Glomerular endothelial cell (primary cell): ENCODE results near the gene SPIRE2. TPM values are rescaled to one million over a fixed set of nuclear protein-coding genes. Genes with fewer than 3 reads are reported as not detected.
"Not testable (repeated sequence)": the region's sequence is repeated elsewhere in the genome, so short reads cannot be mapped to it uniquely, and the experiment has no call there.

Source experiments
- DNase-seq: peaks from one replicate; pipeline ENCODE4 v3.0.0-alpha.2; 2011; ENCODE audit warnings: low read depth, low spot score; ENCODE audit errors: extremely low read depth
- total RNA-seq: library from RNA; depleted of rRNA; stranded (reverse); fragments of >200 nt; gene quantifications from 2 replicates; pipeline ENCODE4 v1.2.3, GENCODE V29; 2015

The SPIRE2 gene
- total RNA-seq = 1.6 and 3.3 TPM in 2 replicates

- no peak for DNase-seq
Measured at GRCh38 chr16:89828199-89828869, at the start of gene SPIRE2. SPIRE2 (plus strand) TSS chr16:89828475; CDS start chr16:89828551, 76 bp downstream.

- no peak for DNase-seq
Measured at GRCh38 chr16:89779231-89779908, 48.9 kb upstream of the SPIRE2 start.

GRCh38 chr16:89779909-89780305, 48.4 kb upstream of the SPIRE2 start:
- no peak for DNase-seq

- DNase-seq = no peak
Measured at GRCh38 chr16:89782489-89782888, 45.8 kb upstream of the SPIRE2 start.

GRCh38 chr16:89783952-89784351, 44.3 kb upstream of the SPIRE2 start:
- not testable (repeated sequence) for DNase-seq

GRCh38 chr16:89784406-89784805, 43.9 kb upstream of the SPIRE2 start:
- no peak for DNase-seq

- no peak for DNase-seq
Measured at GRCh38 chr16:89785523-89786155, 42.6 kb upstream of the SPIRE2 start.

GRCh38 chr16:89786474-89787364, 41.6 kb upstream of the SPIRE2 start:
- no peak for DNase-seq

GRCh38 chr16:89787365-89787805, 40.9 kb upstream of the SPIRE2 start:
- DNase-seq = no peak

GRCh38 chr16:89791278-89791995, 36.8 kb upstream of the SPIRE2 start:
- no peak for DNase-seq

GRCh38 chr16:89793092-89793491, 35.2 kb upstream of the SPIRE2 start:
- not testable (repeated sequence) for DNase-seq

- no peak for DNase-seq
Measured at GRCh38 chr16:89793955-89794354, 34.3 kb upstream of the SPIRE2 start.

GRCh38 chr16:89795676-89796075, 32.6 kb upstream of the SPIRE2 start:
- DNase-seq = no peak

GRCh38 chr16:89796104-89796503, 32.2 kb upstream of the SPIRE2 start:
- no peak for DNase-seq

GRCh38 chr16:89798126-89798525, 30.1 kb upstream of the SPIRE2 start:
- no peak for DNase-seq

- DNase-seq = no peak
Measured at GRCh38 chr16:89798832-89799370, 29.4 kb upstream of the SPIRE2 start.

GRCh38 chr16:89801800-89802199, 26.5 kb upstream of the SPIRE2 start:
- no peak for DNase-seq

GRCh38 chr16:89805136-89805905, 23.0 kb upstream of the SPIRE2 start:
- DNase-seq = no peak

GRCh38 chr16:89806589-89807193, 21.6 kb upstream of the SPIRE2 start:
- DNase-seq = not testable (repeated sequence)
